Fibroblast of the aortic adventitia (primary cell): Measurements from ENCODE around the gene EFEMP2. TPM values are rescaled to one million over a fixed set of nuclear protein-coding genes. Genes with fewer than 3 reads are reported as not detected.

Source experiments
- DNase-seq: peaks from one replicate; pipeline ENCODE4 v3.0.0-alpha.2; 2010; ENCODE audit warnings: low read depth
- H3K4me3 ChIP-seq: 2 replicates; pipeline ENCODE4 v1.5.1; 2011; ENCODE audit warnings: low read depth, mild to moderate bottlenecking, control low read depth, low read length, moderate library complexity
- CTCF ChIP-seq: IDR thresholded peaks from 2 replicates; pipeline ENCODE4 v1.5.1; 2011; ENCODE audit warnings: mild to moderate bottlenecking, low read length, control low read depth, inconsistent platforms; ENCODE audit not compliant: insufficient read depth
- total RNA-seq: library from RNA; depleted of rRNA; stranded (reverse); fragments of >200 nt; gene quantifications from 2 replicates; pipeline ENCODE4 v1.2.3, GENCODE V29; 2012; ENCODE audit warnings: low replicate concordance

EFEMP2 gene
- total RNA-seq, 1 donor, result 105 TPM

GRCh38 chr11:65860278-65861164, 12.1 kb downstream of the EFEMP2 start, which contains the start of gene MUS81:
TSS of gene MUS81 (plus strand) at chr11:65860433. CDS start at chr11:65860754, 321 bp downstream.
- peak within 1 kb of the TSS; percentile 93 for H3K4me3 ChIP-seq
- TF ChIP-seq CTCF, result peak; percentile 80
- peak; percentile 98 for DNase-seq

- no peak for TF ChIP-seq CTCF
- peak overlapping the region; percentile 93 for H3K4me3 ChIP-seq
- no peak for DNase-seq
These were observed 12.8 kb downstream of the EFEMP2 start for GRCh38 chr11:65859812-65860277.

GRCh38 chr11:65859095-65859811, 13.3 kb downstream of the EFEMP2 start:
- peak overlapping the region; percentile 93 for H3K4me3 ChIP-seq
- peak; percentile 12 for TF ChIP-seq CTCF
- DNase-seq, result peak; percentile 96

GRCh38 chr11:65858681-65859087, 13.9 kb downstream of the EFEMP2 start:
- no peak for TF ChIP-seq CTCF
- no peak for DNase-seq
- H3K4me3 ChIP-seq, result peak overlapping the region; percentile 60

- H3K4me3 ChIP-seq, result peak within 1 kb of the TSS; percentile 95
- no peak for TF ChIP-seq CTCF
- DNase-seq, result peak; percentile 96
These were observed 14.5 kb downstream of the EFEMP2 start, which contains the start of gene CFL1 for GRCh38 chr11:65857853-65858680. TSS of gene CFL1 (minus strand) at chr11:65858180. CDS start at chr11:65858099, 81 bp downstream.

GRCh38 chr11:65857500-65857852, 15.1 kb downstream of the EFEMP2 start:
- TF ChIP-seq CTCF, result no peak
- DNase-seq, result no peak

More at GRCh38 chr11:65857500-65857852, 15.1 kb downstream of the EFEMP2 start:
- H3K4me3 ChIP-seq, result peak overlapping the region; percentile 95
